Ovary (tissue), 3 donors: ENCODE results near the gene PLSCR1.

Experiments
- CTCF ChIP-seq, 3 donors: fragments of 450-650 bp in 2 of 3; fragments of 200-600 bp in 1 of 3; IDR thresholded peaks; one replicate each; pipeline versions ENCODE4 v1.5.1 to v1.8.0; 2016 to 2022; ENCODE audit warnings: antibody characterized with exemption in 3 of 3, mild to moderate bottlenecking in 1 of 3
- EP300 ChIP-seq: sonication (generic); formaldehyde crosslinking; IDR thresholded peaks from one replicate; pipeline ENCODE4 v1.6.1; 2017; ENCODE audit warnings: antibody characterized with exemption
- POLR2A ChIP-seq: fragments of 450-650 bp; IDR thresholded peaks from one replicate; pipeline ENCODE4 v1.6.1; 2017; ENCODE audit warnings: antibody characterized with exemption, mild to moderate bottlenecking, moderate library complexity
- donor health status: DM: no; HTN: no; CAD: no.

GRCh38 chr3:146513386-146514051 lies 30.9 kb downstream of the PLSCR1 start:
- TF ChIP-seq CTCF (IDR thresholded peaks at IDR 0.05), result no peak
- TF ChIP-seq EP300, result no peak
- no peak for TF ChIP-seq POLR2A
